K562 (cell line): ENCODE data around the gene HEY2. TPM values are rescaled to one million over a fixed set of nuclear protein-coding genes. Genes with fewer than 3 reads are reported as not detected.
A peak's percentile ranks its signal among the peaks of the same experiment; 100 is the strongest.

Source experiments
- CBX5 ChIP-seq: IDR thresholded peaks from 2 replicates; pipeline ENCODE4 v1.6.1; 2014; ENCODE audit warnings: low read depth, borderline replicate concordance
- CHCHD3 ChIP-seq: fragments of 250-450 bp; sonication (Bioruptor Pico); IDR thresholded peaks from 2 replicates; pipeline ENCODE4 v2.1.2; 2022; ENCODE audit warnings: mild to moderate bottlenecking
- EGR1 ChIP-seq: fragments of 450-650 bp; conservative IDR thresholded peaks from 2 replicates; pipeline ENCODE4 v1.6.1; 2017; ENCODE audit warnings: mild to moderate bottlenecking
- FOXK2 ChIP-seq, 2 experiments: fragments of 450-650 bp; IDR thresholded peaks in 1 of 2; conservative IDR thresholded peaks in 1 of 2; 2 replicates each; pipeline ENCODE4 v1.6.1; 2016; ENCODE audit warnings: low read depth in 2 of 2, mild to moderate bottlenecking in 1 of 2
- GABPB1 ChIP-seq: sonication (generic); formaldehyde crosslinking; IDR thresholded peaks from 2 replicates; pipeline ENCODE4 v1.8.0; 2022; ENCODE audit warnings: mild to moderate bottlenecking, missing genetic modification reagents
- KAT7 ChIP-seq: sonication (generic); formaldehyde crosslinking; IDR thresholded peaks from 2 replicates; pipeline ENCODE4 v1.8.0; 2022; ENCODE audit warnings: missing genetic modification reagents, mild to moderate bottlenecking, borderline replicate concordance
- KDM1A ChIP-seq, 2 experiments: fragments of 450-650 bp; IDR thresholded peaks; 2 replicates each; pipeline ENCODE4 v1.6.1; 2016; ENCODE audit warnings: mild to moderate bottlenecking in 2 of 2
- MEF2D ChIP-seq: conservative IDR thresholded peaks from 2 replicates; pipeline ENCODE4 v1.6.1; 2016; ENCODE audit warnings: low read depth, missing genetic modification characterization, missing compliant biosample characterization
- NFATC3 ChIP-seq: fragments of 450-650 bp; IDR thresholded peaks from 2 replicates; pipeline ENCODE4 v1.6.1; 2017; ENCODE audit warnings: mild to moderate bottlenecking
- NONO ChIP-seq, 2 experiments: fragments of 200-400 bp in 1 of 2; fragments of 450-650 bp in 1 of 2; formaldehyde crosslinking in 1 of 2; IDR thresholded peaks; 2 replicates each; pipeline ENCODE4 v1.6.1; 2017; ENCODE audit warnings: low read depth in 2 of 2, mild to moderate bottlenecking in 2 of 2, moderate library complexity in 2 of 2, low read length in 1 of 2
- SOX6 ChIP-seq: fragments of 450-650 bp; IDR thresholded peaks from 2 replicates; pipeline ENCODE4 v1.6.1; 2014; ENCODE audit warnings: mild to moderate bottlenecking
- TFAM ChIP-seq: fragments of 250-450 bp; sonication (Bioruptor Pico); conservative IDR thresholded peaks from 2 replicates; pipeline ENCODE4 v1.5.0; 2021; ENCODE audit warnings: mild to moderate bottlenecking, moderate library complexity
- ZNF143 ChIP-seq: sonication (generic); formaldehyde crosslinking; IDR thresholded peaks from 2 replicates; pipeline ENCODE4 v1.9.0; 2022; ENCODE audit warnings: mild to moderate bottlenecking, missing genetic modification reagents
- ZNF324 ChIP-seq: fragments of 250-450 bp; sonication (Bioruptor Pico); IDR thresholded peaks from 2 replicates; pipeline ENCODE4 v1.4.0; 2020; ENCODE audit warnings: mild to moderate bottlenecking
- ZNF644 ChIP-seq: fragments of 200-800 bp; sonication (Bioruptor generic); IDR thresholded peaks from 2 replicates; pipeline ENCODE4 v1.6.1; 2016; ENCODE audit warnings: low read depth, missing genetic modification characterization, missing compliant biosample characterization
- polyA plus RNA-seq, 8 experiments: library from polyadenylated mRNA; depleted of rRNA in 4 of 8; stranded (reverse) in 5 of 8; unstranded in 3 of 8; fragments of >200 nt; fragmentation: Nextera tagmentation in 2 of 8; fragmentation: Illumina TruSeq in 1 of 8; extraction: Ambion mirVana in 2 of 8; extraction: Trizol in 1 of 8; gene quantifications; 2 replicates each; pipeline versions ENCODE4 v1.2.1 to v1.2.3, GENCODE V29; 2011 to 2014; ENCODE audit warnings: inconsistent platforms in 1 of 8, missing spikeins in 1 of 8
- total RNA-seq, 7 experiments: library from RNA; depleted of rRNA in 6 of 7; stranded (reverse); fragments of >200 nt in 6 of 7; fragmentation: Illumina TruSeq in 2 of 7; extraction: Trizol in 2 of 7; gene quantifications; 2 replicates each; pipeline versions ENCODE4 v1.2.1 to v1.2.3, GENCODE V29; 2011 to 2021; ENCODE audit warnings: low replicate concordance in 1 of 7
- TF ChIP-seq, protein P1 (sequence below): fragments of 200-600 bp; sonication (generic); IDR thresholded peaks from one replicate; pipeline ENCODE4 v1.6.1; 2012; ENCODE audit warnings: mild to moderate bottlenecking, low read depth, low read length, inconsistent platforms
- TF ChIP-seq, protein P2 (sequence below): conservative IDR thresholded peaks from 2 replicates; pipeline ENCODE4 v1.6.1; 2011; ENCODE audit warnings: low read depth, mild to moderate bottlenecking, low read length; ENCODE audit not compliant: control insufficient read depth

Gene HEY2
- total and polyA plus RNA-seq, 9 of the 15 experiments (the other 6 are each of a cell fraction or from before 2014, with no cell fraction given), result 0.03 to 0.07 (median 0.06) TPM; not detected in 5

GRCh38 chr6:125779924-125780539 lies 30.6 kb downstream of the HEY2 start (continued):
- TF ChIP-seq, protein P1, sequence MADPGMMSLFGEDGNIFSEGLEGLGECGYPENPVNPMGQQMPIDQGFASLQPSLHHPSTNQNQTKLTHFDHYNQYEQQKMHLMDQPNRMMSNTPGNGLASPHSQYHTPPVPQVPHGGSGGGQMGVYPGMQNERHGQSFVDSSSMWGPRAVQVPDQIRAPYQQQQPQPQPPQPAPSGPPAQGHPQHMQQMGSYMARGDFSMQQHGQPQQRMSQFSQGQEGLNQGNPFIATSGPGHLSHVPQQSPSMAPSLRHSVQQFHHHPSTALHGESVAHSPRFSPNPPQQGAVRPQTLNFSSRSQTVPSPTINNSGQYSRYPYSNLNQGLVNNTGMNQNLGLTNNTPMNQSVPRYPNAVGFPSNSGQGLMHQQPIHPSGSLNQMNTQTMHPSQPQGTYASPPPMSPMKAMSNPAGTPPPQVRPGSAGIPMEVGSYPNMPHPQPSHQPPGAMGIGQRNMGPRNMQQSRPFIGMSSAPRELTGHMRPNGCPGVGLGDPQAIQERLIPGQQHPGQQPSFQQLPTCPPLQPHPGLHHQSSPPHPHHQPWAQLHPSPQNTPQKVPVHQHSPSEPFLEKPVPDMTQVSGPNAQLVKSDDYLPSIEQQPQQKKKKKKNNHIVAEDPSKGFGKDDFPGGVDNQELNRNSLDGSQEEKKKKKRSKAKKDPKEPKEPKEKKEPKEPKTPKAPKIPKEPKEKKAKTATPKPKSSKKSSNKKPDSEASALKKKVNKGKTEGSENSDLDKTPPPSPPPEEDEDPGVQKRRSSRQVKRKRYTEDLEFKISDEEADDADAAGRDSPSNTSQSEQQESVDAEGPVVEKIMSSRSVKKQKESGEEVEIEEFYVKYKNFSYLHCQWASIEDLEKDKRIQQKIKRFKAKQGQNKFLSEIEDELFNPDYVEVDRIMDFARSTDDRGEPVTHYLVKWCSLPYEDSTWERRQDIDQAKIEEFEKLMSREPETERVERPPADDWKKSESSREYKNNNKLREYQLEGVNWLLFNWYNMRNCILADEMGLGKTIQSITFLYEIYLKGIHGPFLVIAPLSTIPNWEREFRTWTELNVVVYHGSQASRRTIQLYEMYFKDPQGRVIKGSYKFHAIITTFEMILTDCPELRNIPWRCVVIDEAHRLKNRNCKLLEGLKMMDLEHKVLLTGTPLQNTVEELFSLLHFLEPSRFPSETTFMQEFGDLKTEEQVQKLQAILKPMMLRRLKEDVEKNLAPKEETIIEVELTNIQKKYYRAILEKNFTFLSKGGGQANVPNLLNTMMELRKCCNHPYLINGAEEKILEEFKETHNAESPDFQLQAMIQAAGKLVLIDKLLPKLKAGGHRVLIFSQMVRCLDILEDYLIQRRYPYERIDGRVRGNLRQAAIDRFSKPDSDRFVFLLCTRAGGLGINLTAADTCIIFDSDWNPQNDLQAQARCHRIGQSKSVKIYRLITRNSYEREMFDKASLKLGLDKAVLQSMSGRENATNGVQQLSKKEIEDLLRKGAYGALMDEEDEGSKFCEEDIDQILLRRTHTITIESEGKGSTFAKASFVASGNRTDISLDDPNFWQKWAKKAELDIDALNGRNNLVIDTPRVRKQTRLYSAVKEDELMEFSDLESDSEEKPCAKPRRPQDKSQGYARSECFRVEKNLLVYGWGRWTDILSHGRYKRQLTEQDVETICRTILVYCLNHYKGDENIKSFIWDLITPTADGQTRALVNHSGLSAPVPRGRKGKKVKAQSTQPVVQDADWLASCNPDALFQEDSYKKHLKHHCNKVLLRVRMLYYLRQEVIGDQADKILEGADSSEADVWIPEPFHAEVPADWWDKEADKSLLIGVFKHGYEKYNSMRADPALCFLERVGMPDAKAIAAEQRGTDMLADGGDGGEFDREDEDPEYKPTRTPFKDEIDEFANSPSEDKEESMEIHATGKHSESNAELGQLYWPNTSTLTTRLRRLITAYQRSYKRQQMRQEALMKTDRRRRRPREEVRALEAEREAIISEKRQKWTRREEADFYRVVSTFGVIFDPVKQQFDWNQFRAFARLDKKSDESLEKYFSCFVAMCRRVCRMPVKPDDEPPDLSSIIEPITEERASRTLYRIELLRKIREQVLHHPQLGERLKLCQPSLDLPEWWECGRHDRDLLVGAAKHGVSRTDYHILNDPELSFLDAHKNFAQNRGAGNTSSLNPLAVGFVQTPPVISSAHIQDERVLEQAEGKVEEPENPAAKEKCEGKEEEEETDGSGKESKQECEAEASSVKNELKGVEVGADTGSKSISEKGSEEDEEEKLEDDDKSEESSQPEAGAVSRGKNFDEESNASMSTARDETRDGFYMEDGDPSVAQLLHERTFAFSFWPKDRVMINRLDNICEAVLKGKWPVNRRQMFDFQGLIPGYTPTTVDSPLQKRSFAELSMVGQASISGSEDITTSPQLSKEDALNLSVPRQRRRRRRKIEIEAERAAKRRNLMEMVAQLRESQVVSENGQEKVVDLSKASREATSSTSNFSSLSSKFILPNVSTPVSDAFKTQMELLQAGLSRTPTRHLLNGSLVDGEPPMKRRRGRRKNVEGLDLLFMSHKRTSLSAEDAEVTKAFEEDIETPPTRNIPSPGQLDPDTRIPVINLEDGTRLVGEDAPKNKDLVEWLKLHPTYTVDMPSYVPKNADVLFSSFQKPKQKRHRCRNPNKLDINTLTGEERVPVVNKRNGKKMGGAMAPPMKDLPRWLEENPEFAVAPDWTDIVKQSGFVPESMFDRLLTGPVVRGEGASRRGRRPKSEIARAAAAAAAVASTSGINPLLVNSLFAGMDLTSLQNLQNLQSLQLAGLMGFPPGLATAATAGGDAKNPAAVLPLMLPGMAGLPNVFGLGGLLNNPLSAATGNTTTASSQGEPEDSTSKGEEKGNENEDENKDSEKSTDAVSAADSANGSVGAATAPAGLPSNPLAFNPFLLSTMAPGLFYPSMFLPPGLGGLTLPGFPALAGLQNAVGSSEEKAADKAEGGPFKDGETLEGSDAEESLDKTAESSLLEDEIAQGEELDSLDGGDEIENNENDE, result no peak
- TF ChIP-seq ZNF143 (CRISPR knock-in tag), result no peak
- 0 out of 2 replicates have a peak, but pooled peaks have one; percentile 38 for TF ChIP-seq MEF2D (tag)
- TF ChIP-seq NONO (IDR thresholded peaks at IDR 0.05; ENCODE audit: low read depth in 2 of 2, low read length in 1 of 2), result peak in 1 of 2 experiments; percentile 72; a peak in 2 of 4 replicates
- TF ChIP-seq KDM1A (IDR thresholded peaks at IDR 0.05), result no peak
- no peak for TF ChIP-seq NFATC3
- no peak; the same call in 1 of the 2 replicates for TF ChIP-seq KAT7 (CRISPR knock-in tag)
- TF ChIP-seq TFAM (CRISPR knock-in tag), result no peak
- no peak for TF ChIP-seq GABPB1 (CRISPR knock-in tag)
- no peak for TF ChIP-seq EGR1
- TF ChIP-seq CHCHD3 (CRISPR knock-in tag), result no peak
- no peak; the same call in 1 of the 2 replicates for TF ChIP-seq ZNF644 (tag)
- TF ChIP-seq, protein P2, sequence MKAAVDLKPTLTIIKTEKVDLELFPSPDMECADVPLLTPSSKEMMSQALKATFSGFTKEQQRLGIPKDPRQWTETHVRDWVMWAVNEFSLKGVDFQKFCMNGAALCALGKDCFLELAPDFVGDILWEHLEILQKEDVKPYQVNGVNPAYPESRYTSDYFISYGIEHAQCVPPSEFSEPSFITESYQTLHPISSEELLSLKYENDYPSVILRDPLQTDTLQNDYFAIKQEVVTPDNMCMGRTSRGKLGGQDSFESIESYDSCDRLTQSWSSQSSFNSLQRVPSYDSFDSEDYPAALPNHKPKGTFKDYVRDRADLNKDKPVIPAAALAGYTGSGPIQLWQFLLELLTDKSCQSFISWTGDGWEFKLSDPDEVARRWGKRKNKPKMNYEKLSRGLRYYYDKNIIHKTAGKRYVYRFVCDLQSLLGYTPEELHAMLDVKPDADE, result 0 out of 2 replicates have a peak, but pooled peaks have one; percentile 81
- no peak for TF ChIP-seq CBX5
- TF ChIP-seq ZNF324, result no peak
- TF ChIP-seq FOXK2 (conservative IDR thresholded peaks at IDR 0.05 in 1 of 2, IDR thresholded peaks at IDR 0.05 in 1 of 2; ENCODE audit: low read depth in 2 of 2), result peak in 1 of 2 experiments; percentile 88
- no peak; the same call in 1 of the 2 replicates for TF ChIP-seq SOX6
